ENCODE measurements around the gene TUBB4A.

The TUBB4A gene

DNA sequence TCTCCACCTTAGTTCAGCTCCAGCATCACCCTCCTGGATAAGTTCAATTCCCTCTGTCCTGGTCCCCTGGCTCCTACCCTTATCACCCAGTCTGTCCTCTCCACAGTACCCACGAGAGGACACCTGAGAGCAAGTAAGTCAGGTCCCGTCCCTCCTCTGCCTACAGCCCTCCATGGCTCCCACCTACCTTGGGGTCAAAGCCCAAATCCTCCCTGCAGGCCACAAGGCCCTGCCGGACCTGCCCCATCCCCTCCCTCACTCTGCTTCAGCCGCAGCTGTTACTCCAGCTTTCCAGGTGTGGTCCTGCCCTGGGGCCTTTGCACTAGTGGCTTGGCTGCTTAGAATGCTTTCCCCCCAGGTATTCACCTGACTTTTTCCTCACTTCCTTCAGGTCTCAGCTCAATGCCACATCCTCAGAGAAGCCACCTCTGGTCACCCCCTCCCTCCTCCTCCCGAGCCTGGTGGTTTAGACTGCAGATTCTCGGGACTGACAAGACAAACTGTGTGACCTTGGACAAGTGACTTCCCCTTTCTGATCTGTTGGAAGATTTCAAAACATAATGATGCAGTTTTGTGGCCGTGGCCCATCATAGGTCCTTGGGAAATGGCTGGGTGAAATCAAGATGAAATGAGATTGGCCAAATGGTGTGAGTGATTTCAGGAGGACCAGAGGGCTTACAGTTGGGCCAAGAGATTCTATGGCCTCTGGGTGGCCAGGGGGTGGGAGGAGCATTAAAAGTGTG, 3.6 kb downstream of the TUBB4A start:
- Mint-ChIP-seq H3K27ac (no peak overlapping the region), H3K4me1 (ENCODE audit: low read depth in 2 of 2) (peaks cover 10 to 26% of the 10 kb centered on the region in 2 donors), H3K4me3 (no peak overlapping the region), H3K9me3 (no peaks in the 10 kb centered on the region), H3K36me3 (ENCODE audit: insufficient read depth) (peaks cover 8% of the 10 kb centered on the region), H3K27me3 (peaks cover 0 to 13% of the 10 kb centered on the region in 2 donors)
- DNase-seq (no peak), ATAC-seq (replicated peaks) (no peak)

DNA sequence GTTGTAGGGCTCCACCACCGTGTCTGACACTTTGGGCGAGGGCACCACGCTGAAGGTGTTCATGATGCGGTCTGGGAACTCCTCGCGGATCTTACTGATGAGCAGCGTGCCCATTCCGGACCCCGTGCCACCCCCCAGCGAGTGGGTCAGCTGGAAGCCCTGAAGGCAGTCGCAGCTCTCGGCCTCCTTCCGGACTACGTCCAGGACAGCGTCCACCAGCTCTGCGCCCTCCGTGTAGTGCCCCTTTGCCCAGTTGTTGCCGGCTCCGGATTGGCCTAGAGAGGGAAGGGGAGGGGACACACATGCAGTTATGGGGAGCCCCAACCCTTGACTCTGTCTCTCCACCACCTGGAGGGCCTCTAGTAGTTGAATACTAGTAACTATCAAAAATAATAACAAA, 6.2 kb downstream of the TUBB4A start:
- DNase-seq (no peak), ATAC-seq (replicated peaks) (no peak)
- no peaks in the 10 kb centered on the region for H3K9me3 Mint-ChIP-seq
- H3K36me3 Mint-ChIP-seq (ENCODE audit: insufficient read depth): peaks cover 5% of the 10 kb centered on the region
- H3K4me1 Mint-ChIP-seq (ENCODE audit: low read depth in 2 of 2): peaks cover 3 to 14% of the 10 kb centered on the region in 2 donors
- H3K27ac Mint-ChIP-seq: no peak overlapping the region
- H3K4me3 Mint-ChIP-seq: no peak overlapping the region
- peaks cover 0 to under 1% of the 10 kb centered on the region in 2 donors for H3K27me3 Mint-ChIP-seq

DNA sequence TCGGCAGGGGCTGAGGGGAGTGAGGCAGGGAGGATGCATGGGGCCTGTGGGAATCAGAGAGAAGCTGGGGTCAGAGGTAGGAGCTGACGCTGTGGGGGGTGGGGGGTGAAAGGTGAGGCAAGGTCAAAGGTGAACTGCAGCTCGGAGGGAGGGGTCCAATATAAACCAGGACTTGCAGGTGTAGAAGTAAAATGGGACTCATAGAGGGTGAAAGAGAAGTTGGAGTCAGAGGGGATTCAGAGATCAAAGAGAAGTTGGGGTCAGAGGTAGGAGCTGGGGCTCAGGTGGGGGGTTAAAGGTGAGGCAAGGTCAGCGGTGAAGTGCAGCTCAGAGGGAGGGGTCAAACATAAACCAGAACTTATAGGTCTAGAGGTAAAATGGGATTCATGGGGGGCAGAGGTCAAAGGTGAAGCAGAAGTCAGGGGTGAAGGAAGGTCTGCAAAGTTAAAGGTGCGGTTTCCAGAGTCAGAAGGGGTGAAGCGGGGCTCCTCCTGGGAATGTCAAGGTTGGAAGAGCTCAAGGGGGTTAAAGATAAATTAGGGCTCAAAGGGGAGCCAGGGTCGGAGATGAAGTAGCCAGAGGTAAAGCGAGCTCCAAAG, 7.6 kb downstream of the TUBB4A start:
- ATAC-seq (replicated peaks) (no peak), DNase-seq (no peak)
- Mint-ChIP-seq H3K4me3 (no peak overlapping the region), H3K27ac (no peak overlapping the region), H3K36me3 (ENCODE audit: insufficient read depth) (peaks cover 5% of the 10 kb centered on the region), H3K9me3 (no peaks in the 10 kb centered on the region), H3K27me3 (no peaks in the 10 kb centered on the region), H3K4me1 (ENCODE audit: low read depth in 2 of 2) (peaks cover 10 to 24% of the 10 kb centered on the region in 2 donors)

DNA sequence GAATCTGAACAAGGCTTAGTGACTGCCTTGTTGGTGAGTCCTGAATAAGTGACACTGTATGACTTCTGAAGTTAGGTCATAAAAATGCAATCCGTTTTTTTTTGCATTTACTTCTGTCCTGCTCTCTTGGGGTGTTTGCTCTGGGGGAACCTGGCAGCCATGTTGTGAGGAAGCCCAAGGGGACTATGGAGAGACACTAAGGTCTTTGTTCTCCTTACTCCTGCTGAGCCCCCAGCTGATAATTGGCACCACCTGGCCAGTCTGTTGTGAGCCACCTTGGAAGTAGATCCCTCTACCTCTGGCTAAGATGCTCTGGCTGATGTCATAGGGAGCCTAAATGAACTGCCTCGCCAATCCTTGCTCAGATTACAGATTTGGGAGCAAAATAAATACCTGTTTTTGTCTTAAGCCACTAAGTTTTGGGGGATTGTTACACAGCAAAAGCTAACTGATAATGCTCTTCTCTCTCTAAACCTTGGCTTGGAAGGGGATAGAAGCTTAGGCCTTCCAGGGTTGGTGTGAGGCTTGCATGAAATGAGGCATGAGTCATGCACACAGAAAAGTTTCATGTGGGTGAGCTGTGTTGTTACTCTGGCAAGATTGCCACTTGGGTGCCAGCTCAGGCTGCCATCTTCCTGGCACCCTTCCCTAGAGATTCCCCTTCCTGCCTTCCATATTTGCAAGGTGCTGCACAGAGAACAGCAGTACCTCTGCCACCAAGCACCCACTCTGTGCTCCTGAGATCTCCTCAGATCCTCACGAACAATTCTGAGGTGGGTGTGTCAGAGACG, 10.1 kb downstream of the TUBB4A start:
- peak overlapping the region; percentile 38 to 78 for H3K27ac Mint-ChIP-seq
- DNase-seq (no peak), ATAC-seq (replicated peaks) (no peak)
- H3K9me3 Mint-ChIP-seq: no peaks in the 10 kb centered on the region
- H3K4me3 Mint-ChIP-seq: no peak overlapping the region
- peaks cover 3% of the 10 kb centered on the region for H3K36me3 Mint-ChIP-seq (ENCODE audit: insufficient read depth)
- H3K4me1 Mint-ChIP-seq (ENCODE audit: low read depth in 2 of 2): peaks cover 14 to 24% of the 10 kb centered on the region in 2 donors
- no peaks in the 10 kb centered on the region for H3K27me3 Mint-ChIP-seq

DNA sequence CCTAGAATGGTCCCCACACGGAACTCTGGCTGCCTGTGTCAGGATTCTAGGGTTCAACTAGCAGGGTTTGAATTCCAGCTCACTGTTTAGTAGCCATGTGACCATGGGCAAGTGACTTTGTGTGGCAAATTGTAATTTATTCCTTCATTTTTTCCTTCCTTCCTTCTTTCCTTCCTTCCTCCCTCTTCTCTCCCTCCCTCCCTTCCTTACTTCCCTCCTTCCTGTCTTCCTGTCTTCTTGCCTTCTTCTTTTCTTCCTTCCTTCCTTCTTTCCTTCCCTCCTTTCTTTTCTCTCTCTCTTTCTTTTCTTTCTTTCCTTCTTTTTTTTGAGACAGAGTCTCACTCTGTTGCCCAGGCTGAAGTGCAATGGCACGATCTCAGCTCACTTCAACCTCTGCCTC, 12.0 kb downstream of the TUBB4A start:
- no peaks in the 10 kb centered on the region for H3K9me3 Mint-ChIP-seq
- H3K27me3 Mint-ChIP-seq: no peaks in the 10 kb centered on the region

DNA sequence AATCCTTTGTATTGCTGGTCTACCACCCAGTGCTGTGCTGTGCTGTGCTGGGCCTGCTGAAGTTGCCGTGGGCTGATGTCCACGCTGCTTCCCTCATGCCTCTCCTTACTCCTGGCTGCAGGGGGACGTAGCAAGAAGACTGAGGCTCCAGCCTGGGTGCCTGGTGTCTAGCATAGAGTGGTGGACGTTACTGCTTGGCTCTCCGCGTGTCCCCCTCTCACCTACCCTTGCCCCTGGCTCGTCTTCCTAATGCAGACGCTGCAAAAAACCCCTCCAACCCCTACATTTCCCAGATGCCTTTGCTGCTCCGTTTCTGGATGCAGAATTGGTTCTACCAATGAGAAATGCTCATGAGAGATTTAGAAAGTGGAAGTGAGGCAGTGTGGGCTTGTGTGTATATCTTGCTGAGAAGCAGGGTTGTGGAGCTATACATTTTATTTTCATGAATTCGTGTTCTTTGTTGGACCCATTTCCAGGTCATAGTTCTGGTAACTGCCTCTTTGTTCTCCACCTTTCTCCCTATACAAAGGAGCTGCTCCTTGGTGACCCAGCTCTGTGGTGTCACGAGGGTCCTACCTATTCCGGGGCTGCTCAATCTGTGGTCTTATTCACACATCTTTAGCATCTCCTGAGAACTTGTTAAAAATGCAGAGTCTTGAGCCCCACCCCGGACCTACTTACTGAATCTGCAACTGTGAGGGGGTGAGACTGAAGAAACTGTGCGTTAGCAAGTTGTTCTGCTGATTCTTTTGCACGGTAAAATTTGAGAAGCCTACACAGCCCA, 12.6 kb downstream of the TUBB4A start:
- ATAC-seq (replicated peaks) (peak; percentile 80), DNase-seq (peak in 1 of 3 experiments; percentile 16)
- peak overlapping the region; percentile 65 to 84 for H3K4me3 Mint-ChIP-seq
- no peaks in the 10 kb centered on the region for H3K27me3 Mint-ChIP-seq
- no peaks in the 10 kb centered on the region for H3K9me3 Mint-ChIP-seq
- H3K36me3 Mint-ChIP-seq (ENCODE audit: insufficient read depth): no peaks in the 10 kb centered on the region
- H3K27ac Mint-ChIP-seq: peak overlapping the region; percentile 81 to 93
- peaks cover 14 to 20% of the 10 kb centered on the region in 2 donors for H3K4me1 Mint-ChIP-seq (ENCODE audit: low read depth in 2 of 2)

More for the DNA sequence above, 12.0 kb downstream of the TUBB4A start:
- H3K27ac Mint-ChIP-seq: peak overlapping the region; percentile 81 to 93
- DNase-seq (no peak), ATAC-seq (replicated peaks) (no peak)
- peak overlapping the region; percentile 65 to 84 for H3K4me3 Mint-ChIP-seq
- H3K4me1 Mint-ChIP-seq (ENCODE audit: low read depth in 2 of 2): peaks cover 14 to 24% of the 10 kb centered on the region in 2 donors
- H3K36me3 Mint-ChIP-seq (ENCODE audit: insufficient read depth): no peaks in the 10 kb centered on the region

DNA sequence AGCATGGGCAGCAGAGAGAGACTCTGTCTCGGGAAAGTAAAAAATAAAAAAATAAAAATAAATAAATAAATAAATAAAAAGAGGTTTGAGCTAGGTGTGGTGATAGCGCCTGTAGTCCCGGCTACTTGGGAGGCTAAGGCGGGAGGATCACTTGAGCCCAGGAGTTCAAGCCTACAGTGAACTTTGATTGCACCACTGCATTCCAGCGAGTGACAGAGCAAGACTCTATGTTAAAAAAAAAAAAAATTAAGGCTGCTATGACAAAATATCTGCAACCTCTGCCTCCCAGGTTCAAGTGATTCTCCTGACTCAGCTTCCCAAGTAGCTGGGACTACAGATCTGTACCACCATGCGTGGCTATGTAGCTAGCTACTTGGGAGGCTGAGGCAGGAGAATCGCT, 17.3 kb downstream of the TUBB4A start:
- peaks cover 7% of the 10 kb centered on the region for H3K36me3 Mint-ChIP-seq (ENCODE audit: insufficient read depth)
- DNase-seq (no peak), ATAC-seq (replicated peaks) (no peak)
- peaks cover 41 to 52% of the 10 kb centered on the region in 2 donors for H3K4me1 Mint-ChIP-seq (ENCODE audit: low read depth in 2 of 2)
- no peak overlapping the region for H3K27ac Mint-ChIP-seq
- no peaks in the 10 kb centered on the region for H3K27me3 Mint-ChIP-seq
- no peaks in the 10 kb centered on the region for H3K9me3 Mint-ChIP-seq
- H3K4me3 Mint-ChIP-seq: no peak overlapping the region

DNA sequence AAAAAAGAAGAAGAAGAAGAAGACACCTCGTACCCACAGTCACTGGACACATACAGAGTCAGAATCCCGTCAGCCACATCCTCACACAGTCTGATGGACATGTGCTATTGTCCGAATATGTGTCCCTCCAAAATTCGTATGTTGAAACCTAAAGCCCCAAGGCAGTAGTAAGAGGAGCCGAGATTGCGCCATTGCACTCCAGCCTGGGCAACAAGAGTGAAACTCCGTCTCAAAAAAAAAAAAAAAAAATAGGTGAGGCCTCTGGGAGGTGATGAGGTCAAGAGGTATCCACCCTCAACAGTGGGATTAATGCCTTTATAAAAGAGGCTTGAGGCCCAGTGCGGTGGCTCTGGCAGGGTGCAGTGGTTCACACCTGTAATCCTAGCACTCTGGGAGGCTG, 17.9 kb downstream of the TUBB4A start:
- Mint-ChIP-seq H3K27me3 (no peaks in the 10 kb centered on the region), H3K4me1 (ENCODE audit: low read depth in 2 of 2) (peaks cover 36 to 50% of the 10 kb centered on the region in 2 donors), H3K4me3 (peak overlapping the region in 1 of 2 donors; percentile 55), H3K36me3 (ENCODE audit: insufficient read depth) (peaks cover 7% of the 10 kb centered on the region), H3K27ac (peak overlapping the region in 1 of 2 donors; percentile 99), H3K9me3 (no peaks in the 10 kb centered on the region)
- no peak for ATAC-seq (replicated peaks)
- DNase-seq: no peak

DNA sequence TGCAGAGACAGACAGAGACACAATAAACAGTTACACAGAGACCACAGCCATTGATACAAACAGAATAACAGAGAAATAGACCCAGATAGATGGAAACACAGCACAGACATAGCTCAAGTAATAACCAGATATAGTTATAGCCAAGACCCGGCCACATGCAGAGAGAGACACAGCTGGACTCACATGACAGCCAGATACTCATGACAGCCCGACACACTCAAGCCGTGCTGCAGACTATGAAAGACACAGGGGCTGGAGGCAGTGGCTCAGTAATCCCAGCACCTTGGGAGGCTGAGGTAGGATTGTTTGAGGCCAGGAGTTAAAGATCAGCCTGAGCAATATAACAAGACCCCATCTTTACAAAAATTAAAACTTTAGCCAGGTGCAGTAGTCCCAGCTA, 18.9 kb downstream of the TUBB4A start:
- DNase-seq: no peak
- H3K4me1 Mint-ChIP-seq (ENCODE audit: low read depth in 2 of 2): peaks cover 34 to 47% of the 10 kb centered on the region in 2 donors
- no peaks in the 10 kb centered on the region for H3K27me3 Mint-ChIP-seq
- no peaks in the 10 kb centered on the region for H3K9me3 Mint-ChIP-seq
- H3K27ac Mint-ChIP-seq: peak overlapping the region; percentile 99 to 100
- ATAC-seq (replicated peaks): no peak
- H3K4me3 Mint-ChIP-seq: peak overlapping the region in 1 of 2 donors; percentile 55
- peaks cover 14% of the 10 kb centered on the region for H3K36me3 Mint-ChIP-seq (ENCODE audit: insufficient read depth)

DNA sequence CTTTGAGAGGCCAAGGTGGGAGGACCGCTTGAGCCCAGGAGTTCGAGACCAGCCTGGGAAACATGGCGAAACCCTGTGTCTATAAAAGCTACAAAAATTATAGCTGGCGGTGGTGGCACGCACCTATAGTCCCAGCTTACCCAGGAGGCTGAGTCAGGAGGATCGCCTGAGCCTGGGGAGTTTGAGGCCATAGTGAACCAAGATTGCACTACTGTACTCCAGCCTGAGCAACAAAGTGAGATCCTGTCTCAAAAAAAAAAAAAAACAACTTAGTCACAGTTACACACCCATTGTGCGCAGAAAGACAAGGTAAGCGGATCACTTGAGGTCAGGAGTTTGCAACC, 19.8 kb downstream of the TUBB4A start:
- Mint-ChIP-seq H3K27ac (peak overlapping the region; percentile 99 to 100), H3K27me3 (no peaks in the 10 kb centered on the region), H3K9me3 (no peaks in the 10 kb centered on the region), H3K4me1 (ENCODE audit: low read depth in 2 of 2) (peaks cover 34 to 47% of the 10 kb centered on the region in 2 donors), H3K4me3 (peak overlapping the region; percentile 85 to 88), H3K36me3 (ENCODE audit: insufficient read depth) (peaks cover 17% of the 10 kb centered on the region)
- ATAC-seq (replicated peaks): no peak
- no peak for DNase-seq

DNA sequence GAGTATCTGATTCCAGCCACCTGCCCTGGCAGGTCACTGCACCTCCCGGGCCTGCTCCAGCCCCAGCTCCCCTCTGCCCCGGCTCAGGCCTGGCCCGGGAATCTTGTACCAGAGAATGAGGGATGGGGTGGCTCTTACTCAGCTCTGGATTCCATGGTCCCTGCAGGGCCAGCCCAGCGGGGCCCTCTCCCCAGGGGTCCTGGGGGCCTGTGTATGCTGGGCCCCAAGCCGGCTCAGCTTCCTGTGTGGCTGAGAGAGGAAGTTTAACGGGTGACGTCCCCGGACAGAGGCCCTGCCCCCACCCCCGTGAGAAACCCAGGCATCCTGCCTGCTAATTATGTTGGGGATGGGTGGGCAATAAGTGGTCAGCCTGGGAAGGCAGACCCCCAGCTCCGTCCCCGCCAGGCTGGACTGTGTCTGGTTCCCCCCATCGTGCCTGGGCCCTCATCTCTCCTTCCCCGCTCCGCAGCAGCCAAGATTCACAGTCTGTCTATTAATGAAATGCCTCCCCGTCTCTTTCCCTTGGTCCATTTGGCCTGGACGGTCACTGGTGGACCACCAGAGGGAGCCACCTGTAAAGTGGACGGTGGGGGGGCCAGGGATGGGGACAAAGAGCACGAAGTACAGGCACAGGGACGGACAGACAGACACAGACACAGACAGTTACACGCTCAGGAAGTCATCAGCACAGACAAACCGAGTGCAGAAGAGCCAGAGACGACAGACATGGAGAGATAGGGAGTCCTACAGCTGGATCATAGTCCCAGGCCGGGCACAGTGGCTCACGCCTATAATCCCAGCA, 20.4 kb downstream of the TUBB4A start, which contains the start of gene DENND1C:
Gene DENND1C (minus strand): TSS at position 247 of the 802 bp plus-strand sequence. CDS start 92 bp downstream, at position 155.
- ATAC-seq (replicated peaks) (peak; percentile 87), DNase-seq (peak; percentile 52 to 62 (median 55))
- peaks cover 34 to 47% of the 10 kb centered on the region in 2 donors for H3K4me1 Mint-ChIP-seq (ENCODE audit: low read depth in 2 of 2)
- peak within 1 kb of the TSS; percentile 99 to 100 for H3K27ac Mint-ChIP-seq
- H3K4me3 Mint-ChIP-seq: peak within 1 kb of the TSS; percentile 85 to 88
- peaks cover 22% of the 10 kb centered on the region for H3K36me3 Mint-ChIP-seq (ENCODE audit: insufficient read depth)
- no peaks in the 10 kb centered on the region for H3K9me3 Mint-ChIP-seq
- H3K27me3 Mint-ChIP-seq: no peaks in the 10 kb centered on the region

DNA sequence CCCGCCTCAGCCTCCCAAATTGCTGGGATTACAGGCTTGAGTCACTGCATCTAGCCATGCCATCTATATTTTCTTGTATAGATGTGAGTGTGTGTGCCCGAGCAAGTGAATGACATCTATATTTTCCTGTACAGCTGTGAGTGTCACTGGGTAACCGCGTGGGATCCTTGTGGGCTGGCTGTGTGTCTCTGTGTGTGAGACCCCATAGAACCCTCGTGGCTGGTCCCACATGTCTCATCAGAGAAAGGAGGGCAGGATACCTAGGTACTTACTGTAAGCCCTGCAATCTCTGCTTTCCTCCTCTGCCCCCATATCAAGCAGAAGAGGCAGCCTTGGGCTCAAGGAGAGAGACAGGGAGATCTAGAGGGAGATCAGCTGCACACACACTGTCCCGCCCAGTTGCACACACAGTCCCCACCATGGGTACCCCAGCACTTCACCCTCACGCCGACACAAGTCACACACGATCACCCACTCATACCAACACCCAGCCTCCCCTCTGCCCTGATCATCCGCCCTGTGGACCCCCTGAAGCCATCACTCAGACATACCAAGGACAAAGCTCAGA, 21.2 kb downstream of the TUBB4A start:
- Mint-ChIP-seq H3K4me1 (ENCODE audit: low read depth in 2 of 2) (peaks cover 34 to 47% of the 10 kb centered on the region in 2 donors), H3K4me3 (peak overlapping the region; percentile 85 to 88), H3K36me3 (ENCODE audit: insufficient read depth) (peaks cover 28% of the 10 kb centered on the region), H3K9me3 (no peaks in the 10 kb centered on the region), H3K27ac (peak overlapping the region; percentile 99 to 100), H3K27me3 (no peaks in the 10 kb centered on the region)
- DNase-seq (no peak), ATAC-seq (replicated peaks) (peak; percentile 42)
